HG03565 (cell line): ENCODE data around the gene EPHB2.

Source experiments
- ATAC-seq: cut with Tn5 transposase; IDR thresholded peaks from one replicate; pipeline ENCODE4 v1.9.1; 2021; ENCODE audit warnings: mild to moderate bottlenecking, moderate library complexity; ENCODE audit not compliant: unreplicated experiment

The EPHB2 gene

DNA sequence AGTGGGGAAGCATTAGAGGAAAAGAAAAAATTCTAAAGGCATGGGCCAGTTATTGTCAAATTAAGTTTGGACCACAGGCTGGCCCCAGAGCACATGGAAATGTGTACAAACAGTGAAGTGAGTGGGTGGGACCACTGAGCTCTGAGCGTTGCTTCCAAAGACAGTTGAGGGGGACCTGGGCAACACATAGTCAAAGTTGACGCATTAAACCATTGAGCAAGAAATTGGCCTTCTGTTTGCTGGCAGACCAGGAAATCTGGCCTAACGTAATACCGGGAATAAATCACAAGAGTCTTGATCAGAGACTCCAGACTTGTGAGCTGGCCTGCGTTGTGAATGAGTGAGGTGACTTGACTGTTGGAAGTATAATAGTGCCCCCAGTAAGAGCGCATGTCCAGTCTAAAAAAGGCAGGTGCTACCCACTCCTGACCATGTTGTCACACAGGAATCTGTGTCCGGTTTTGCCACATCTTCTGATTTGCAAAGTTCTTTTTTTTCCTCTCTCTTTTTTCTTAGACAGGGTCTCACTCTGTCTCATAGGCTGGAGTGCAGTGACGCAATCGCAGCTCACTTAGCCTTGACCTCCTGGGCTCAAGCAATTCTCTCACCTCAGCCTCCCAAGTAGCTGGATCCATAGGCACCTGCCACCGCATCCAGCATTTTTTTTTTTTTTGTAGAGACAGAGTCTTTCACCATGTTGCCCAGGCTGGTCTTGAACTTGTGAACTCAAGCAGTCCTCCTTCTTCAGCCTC lies 10.7 kb downstream of the EPHB2 start:
- no peak for ATAC-seq

GRCh38 chr1:22722901-22723550 lies 12.4 kb downstream of the EPHB2 start:
- no peak for ATAC-seq

- ATAC-seq, result no peak
Measured at GRCh38 chr1:22727873-22728272, 17.2 kb downstream of the EPHB2 start.

DNA sequence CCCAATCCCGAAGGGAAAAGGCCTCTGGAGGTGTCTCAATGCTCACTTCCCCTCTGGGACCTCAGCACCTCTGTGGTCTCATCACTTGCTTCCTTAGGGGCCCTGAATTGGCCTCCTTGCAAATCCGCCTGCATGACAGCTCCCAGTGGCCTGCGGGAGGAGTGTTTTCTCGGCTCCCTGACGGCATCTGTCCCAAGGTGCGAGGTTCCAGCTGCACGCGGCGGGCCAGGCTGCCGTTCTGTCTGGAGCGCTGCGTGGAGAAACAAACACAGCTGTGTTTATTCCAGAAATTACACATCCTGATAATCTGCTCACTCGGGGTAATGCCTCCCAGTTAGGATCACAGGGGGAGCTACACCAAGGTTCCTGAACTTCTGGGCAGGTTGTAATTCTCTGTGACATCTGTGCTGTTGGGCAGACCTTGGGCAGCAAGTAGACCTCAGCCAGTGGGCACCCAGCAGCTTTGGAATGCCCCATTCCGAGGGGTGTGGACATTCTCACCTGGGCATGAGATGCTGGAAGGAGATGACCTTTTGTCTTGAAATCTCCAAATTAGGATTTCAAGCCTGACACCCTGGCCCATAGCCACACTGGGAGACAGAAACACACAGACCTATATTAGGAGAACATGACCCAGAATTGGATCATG lies 18.2 kb downstream of the EPHB2 start:
- no peak for ATAC-seq

DNA sequence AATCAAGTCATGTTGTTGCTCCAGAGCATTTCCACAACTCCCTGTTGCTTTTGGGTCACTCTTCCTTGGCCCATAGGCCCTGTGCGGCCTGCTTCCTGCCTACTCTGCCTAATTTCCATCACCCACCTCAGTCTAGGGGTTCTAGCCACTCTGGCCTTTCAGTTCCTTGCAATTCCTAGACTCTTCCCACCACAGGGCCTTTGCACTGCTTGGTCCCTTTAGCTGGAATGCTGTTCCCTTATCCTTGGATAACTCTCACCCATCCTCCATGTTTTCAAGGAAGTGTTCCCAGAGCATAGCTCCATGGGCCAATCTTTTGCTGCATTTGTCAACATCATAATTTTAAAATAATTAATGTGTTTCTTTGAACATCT lies 18.7 kb downstream of the EPHB2 start:
- ATAC-seq, result no peak

- ATAC-seq, result no peak
Measured at GRCh38 chr1:22729912-22730311, 19.3 kb downstream of the EPHB2 start.

- no peak for ATAC-seq
Measured at GRCh38 chr1:22731924-22732720, 21.5 kb downstream of the EPHB2 start.

GRCh38 chr1:22733643-22734042 lies 23.0 kb downstream of the EPHB2 start:
- no peak for ATAC-seq

DNA sequence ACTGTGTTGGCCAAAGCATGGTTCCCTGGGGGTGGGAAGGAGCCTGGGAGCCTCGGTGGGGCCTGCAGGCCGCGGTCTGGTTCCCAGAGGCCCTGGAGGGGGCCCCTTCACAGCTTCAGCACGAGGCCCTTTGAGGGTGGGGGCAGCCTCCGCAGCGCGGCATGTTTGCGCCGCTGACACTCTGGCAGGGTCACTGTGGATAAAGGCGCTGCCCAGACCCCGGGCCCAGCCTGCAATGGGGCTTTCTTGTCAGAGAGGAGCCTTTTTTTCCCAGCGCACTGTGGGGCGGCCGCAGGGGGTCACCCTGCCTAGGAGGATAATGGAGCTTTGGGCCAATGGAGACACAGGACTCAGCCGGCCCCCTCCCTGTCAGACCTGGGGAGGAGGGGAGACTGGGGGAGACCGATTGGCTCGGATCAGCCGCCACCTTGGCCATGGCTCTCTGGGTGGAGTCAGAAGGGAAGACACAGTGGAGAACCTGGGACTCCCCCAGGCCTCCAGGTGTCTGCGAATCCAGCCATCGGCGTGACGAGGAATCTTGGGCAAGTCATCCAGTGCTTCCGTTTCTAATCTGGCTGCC lies 26.0 kb downstream of the EPHB2 start:
- no peak for ATAC-seq

- no peak for ATAC-seq
Measured at GRCh38 chr1:22737374-22738068, 26.9 kb downstream of the EPHB2 start.

GRCh38 chr1:22738069-22738435 lies 27.4 kb downstream of the EPHB2 start:
- ATAC-seq, result no peak

- no peak for ATAC-seq
Measured at GRCh38 chr1:22738522-22738921, 27.9 kb downstream of the EPHB2 start.

DNA sequence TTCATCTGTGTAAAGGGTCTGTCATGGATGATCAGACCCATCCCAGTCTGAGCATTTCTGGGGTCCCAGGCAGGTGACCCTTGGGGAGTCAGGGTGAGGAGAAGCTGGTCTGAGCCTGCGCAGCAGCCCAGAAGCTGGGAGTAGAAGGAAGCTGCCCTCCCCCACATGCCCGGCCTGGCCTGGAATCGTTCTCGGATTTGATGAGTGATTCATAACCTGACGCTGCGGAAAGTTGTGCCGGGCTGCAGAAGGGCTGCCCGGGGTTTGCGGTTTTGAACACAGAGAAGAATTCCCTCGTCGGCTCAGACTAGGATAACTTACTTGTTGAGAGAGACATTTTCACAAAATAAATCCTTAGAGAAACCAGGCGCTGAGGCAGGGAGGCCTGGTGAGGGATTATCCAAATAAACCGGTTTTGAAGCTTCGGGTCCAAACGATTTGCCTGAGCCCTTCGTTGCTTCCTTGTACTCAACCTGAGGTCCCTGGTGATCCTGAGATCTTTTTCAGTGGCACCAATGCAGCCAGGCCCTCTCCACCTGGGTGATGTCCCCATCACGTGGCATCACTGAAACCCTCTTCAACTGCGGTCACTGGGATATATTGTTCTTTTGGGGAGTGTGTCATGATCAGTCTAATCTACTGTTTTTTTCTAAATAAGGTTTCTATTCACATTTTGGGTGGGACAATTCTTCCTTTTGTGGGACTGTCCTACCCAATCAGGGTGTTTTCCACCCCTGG lies 29.2 kb downstream of the EPHB2 start:
- ATAC-seq, result no peak

GRCh38 chr1:22741118-22741517 lies 30.5 kb downstream of the EPHB2 start:
- no peak for ATAC-seq

DNA sequence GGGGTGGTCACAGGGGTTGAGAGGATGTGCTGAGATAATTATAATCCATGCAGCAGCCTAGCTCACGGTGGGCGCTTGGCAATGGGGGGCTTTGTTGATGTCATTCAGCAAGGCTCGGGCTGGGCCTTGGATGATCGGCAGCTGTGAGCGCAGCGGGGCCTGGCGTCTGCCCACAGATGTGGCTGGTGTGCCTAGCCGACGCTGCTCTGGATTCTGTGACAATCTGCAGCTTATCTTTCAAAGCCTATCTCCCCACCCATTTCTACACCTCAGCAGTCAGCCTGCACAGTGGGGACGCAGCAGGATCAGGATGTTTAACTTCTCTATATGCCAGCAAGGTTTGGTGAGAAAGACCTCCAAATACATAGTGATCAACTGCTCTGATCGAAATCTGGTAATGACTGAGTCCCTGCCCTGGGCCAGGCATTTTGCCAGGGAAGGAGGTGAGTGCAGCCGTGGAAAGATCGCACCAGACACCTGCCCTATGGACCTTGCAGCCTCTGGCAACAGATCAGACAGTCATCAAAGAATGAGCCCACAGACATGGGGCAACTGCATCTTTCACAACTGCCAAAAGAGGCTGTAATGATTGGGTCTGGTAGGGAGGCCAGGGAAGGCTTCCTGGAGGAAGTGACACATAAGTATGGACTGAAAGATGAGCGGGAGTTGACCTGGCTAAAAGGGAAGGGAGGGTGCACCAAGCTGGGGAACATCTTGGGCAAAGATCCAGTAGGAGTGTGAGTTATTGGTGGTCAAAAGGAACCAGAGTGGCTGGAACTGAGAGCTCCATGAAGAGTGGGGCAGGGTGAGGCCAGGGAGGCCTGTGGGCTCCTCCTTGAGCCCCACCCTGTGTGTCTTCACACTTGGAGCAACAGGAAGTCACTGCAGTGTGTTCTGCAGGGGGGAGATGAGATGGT lies 35.3 kb downstream of the EPHB2 start:
- no peak for ATAC-seq

DNA sequence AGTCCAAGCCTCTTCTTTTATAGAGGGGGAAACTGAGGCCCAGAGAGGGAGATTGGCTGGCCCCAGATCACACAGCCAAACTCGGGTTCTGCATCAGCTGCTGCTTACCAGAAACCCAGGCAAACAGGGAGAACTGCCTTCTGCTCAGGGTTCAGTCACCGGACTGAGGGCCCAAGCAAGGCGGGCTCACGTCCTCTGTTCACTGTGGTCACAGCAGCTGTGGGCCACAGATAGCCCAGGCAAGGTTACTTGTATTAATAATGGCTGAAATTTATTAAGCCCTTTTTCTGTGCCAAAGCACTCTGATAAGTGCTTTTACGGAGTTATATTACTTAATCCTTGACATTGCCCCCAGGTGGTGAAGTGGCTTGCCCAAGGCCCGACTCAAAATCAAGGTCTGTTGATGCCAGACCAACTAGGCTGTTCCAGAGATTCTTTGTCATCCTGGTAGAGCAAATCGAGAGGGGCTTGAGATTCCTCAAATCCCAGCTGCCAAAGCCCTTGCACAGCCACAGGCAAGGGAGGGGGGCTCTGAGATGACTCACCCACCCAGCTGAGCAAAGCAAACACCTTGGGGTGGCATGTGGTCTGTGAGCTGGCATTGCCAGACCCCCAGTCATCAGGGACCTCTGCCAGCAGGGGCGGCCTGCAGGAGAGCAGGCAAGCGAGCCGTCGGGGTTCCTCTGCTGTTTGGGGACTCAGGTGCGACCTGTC lies 36.5 kb downstream of the EPHB2 start:
- ATAC-seq, result no peak

DNA sequence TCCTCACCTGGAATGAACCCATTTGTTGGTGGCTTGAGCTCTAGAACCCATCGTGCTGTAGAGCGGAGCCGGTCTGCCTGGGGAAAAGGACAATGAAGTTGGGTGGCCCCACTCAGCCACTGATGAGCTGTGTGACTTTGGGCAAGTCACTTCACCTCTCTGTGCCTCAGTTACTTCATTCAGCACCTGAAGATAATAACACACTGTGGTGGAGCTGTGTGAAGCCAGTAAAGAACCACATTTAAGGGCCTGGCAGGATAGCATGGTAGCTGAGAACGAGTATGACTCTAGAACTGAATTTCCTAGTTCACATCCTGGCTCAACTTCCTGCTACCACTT lies 37.1 kb downstream of the EPHB2 start:
- ATAC-seq, result no peak

GRCh38 chr1:22749503-22749902 lies 38.9 kb downstream of the EPHB2 start:
- ATAC-seq, result no peak
